ENCODE measurements around the gene ADGRA1. TPM values are rescaled to one million over a fixed set of nuclear protein-coding genes. Genes with fewer than 3 reads are reported as not detected.

ADGRA1 gene
- total and polyA plus RNA-seq, 2 donors (not counting 3 experiments of a cell fraction or from before 2014, with no cell fraction given): not detected

DNA sequence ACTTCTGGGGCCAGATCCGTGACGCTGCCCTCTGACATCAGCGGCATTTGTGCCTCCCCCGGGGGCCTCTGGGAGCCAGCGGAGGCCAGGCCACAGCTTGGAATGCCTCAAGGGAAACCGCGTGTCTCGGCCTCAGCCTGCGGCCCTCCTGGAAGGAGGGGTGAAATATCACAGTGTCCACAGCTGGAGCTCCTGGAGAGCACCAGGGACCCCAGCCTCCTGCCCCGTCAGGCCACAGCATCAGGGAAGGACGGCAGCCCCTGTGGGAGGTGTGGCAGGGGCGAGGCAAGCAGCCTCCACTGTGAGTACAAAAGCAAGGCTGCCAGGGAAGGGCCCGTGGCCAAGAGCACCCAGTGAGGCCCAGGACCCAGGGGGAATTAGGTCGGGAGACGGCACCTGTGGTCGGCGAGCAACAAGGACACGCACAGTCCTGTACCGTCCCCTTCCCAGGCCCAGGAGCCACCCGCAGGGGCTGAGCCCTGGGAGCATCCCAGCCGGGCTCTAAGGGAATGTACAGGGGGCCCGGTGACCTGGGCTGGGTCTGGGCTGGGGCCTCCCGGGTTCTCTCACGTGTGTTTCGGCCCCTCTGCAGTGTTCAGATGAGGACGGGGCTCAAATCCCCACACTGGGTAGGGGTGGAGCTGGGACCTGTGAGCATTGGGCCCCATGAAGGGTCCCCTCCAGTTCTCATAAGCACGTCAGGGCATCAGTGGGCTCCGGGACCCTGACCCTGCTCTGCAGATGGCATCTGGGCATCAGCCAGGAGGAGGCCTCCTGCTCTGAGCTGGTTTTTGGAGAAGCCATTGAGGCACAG is 53.6 kb downstream of the ADGRA1 start:
- H3K9me1 ChIP-seq (replicated peaks; ENCODE audit: control insufficient read depth, extremely low read depth, insufficient read depth, low read length): no peaks in the 10 kb centered on the region
- BruUV-seq (replicated peaks): no TSS peak
- dilution Hi-C loops (cut with MboI; ENCODE audit: extremely low pct_ligation_motif_present, low sequenced_read_pairs) (no loop called here), intact Hi-C loops (cut with micrococcal nuclease) (loop anchor here (5.0 kb wide), 1 partner anchor 199 kb away; the partner anchor contains the start of gene CFAP46)
- no peak overlapping the region for H2AFZ ChIP-seq (ENCODE audit: low read depth, low read length)
- H3K36me3 ChIP-seq (ENCODE audit: control insufficient read depth in 2 of 2, extremely low read depth in 1 of 2, insufficient read depth in 2 of 2, low read length in 2 of 2): no peaks in the 10 kb centered on the region
- H4K20me1 ChIP-seq (replicated peaks; ENCODE audit: control insufficient read depth, extremely low read depth, insufficient read depth, low read length): no peaks in the 10 kb centered on the region
- POLR2A ChIA-PET: no interaction called here
- H3K4me1 ChIP-seq (ENCODE audit: control insufficient read depth, extremely low read depth, insufficient read depth, low read length): no peaks in the 10 kb centered on the region
- no peak overlapping the region for H3K27ac ChIP-seq (ENCODE audit: insufficient read depth, low read depth, low read length)
- no peak for TF ChIP-seq POLR2A (IDR thresholded peaks at IDR 0.05; ENCODE audit: low read depth, low read length)
- no peak for TF ChIP-seq MYC (IDR thresholded peaks at IDR 0.05; ENCODE audit: low read depth, low read length)
- no peak for TF ChIP-seq JUN (IDR thresholded peaks at IDR 0.05; ENCODE audit: borderline replicate concordance, insufficient read depth, insufficient read length, low read depth)
- no peak for TF ChIP-seq GATA2 (IDR thresholded peaks at IDR 0.05; ENCODE audit: insufficient read depth, insufficient read length, low read depth, low read length)
- TF ChIP-seq FOS (IDR thresholded peaks at IDR 0.05; ENCODE audit: borderline replicate concordance, insufficient read depth, low read length): no peak
- TF ChIP-seq, protein P1, sequence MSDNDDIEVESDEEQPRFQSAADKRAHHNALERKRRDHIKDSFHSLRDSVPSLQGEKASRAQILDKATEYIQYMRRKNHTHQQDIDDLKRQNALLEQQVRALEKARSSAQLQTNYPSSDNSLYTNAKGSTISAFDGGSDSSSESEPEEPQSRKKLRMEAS (IDR thresholded peaks at IDR 0.05; ENCODE audit: insufficient read depth, insufficient read length): no peak
- no peak for TF ChIP-seq POLR2AphosphoS5 (IDR thresholded peaks at IDR 0.05; ENCODE audit: insufficient read depth, low read depth, low read length)
- TF ChIP-seq, protein P2, sequence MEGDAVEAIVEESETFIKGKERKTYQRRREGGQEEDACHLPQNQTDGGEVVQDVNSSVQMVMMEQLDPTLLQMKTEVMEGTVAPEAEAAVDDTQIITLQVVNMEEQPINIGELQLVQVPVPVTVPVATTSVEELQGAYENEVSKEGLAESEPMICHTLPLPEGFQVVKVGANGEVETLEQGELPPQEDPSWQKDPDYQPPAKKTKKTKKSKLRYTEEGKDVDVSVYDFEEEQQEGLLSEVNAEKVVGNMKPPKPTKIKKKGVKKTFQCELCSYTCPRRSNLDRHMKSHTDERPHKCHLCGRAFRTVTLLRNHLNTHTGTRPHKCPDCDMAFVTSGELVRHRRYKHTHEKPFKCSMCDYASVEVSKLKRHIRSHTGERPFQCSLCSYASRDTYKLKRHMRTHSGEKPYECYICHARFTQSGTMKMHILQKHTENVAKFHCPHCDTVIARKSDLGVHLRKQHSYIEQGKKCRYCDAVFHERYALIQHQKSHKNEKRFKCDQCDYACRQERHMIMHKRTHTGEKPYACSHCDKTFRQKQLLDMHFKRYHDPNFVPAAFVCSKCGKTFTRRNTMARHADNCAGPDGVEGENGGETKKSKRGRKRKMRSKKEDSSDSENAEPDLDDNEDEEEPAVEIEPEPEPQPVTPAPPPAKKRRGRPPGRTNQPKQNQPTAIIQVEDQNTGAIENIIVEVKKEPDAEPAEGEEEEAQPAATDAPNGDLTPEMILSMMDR (IDR thresholded peaks at IDR 0.05; ENCODE audit: extremely low read depth in 1 of 2, insufficient read depth in 1 of 2, low read depth in 1 of 2, low read length in 2 of 2): no peak
- no peak for TF ChIP-seq EZH2 (IDR thresholded peaks at IDR 0.05; ENCODE audit: borderline replicate concordance, low read depth, low read length, severe bottlenecking)
- H3K4me3 ChIP-seq (replicated peaks in 1 of 3; ENCODE audit: insufficient read depth in 1 of 3, low read depth in 1 of 3, low read length in 3 of 3): no peak overlapping the region
- no peaks in the 10 kb centered on the region for H3K79me2 ChIP-seq (ENCODE audit: control insufficient read depth, insufficient read depth, low read length)
- H3K9me3 ChIP-seq (replicated peaks; ENCODE audit: control insufficient read depth, insufficient read depth, low read length): no peaks in the 10 kb centered on the region
- no peak overlapping the region for H3K4me2 ChIP-seq (ENCODE audit: insufficient read depth, low read length)
- no peaks in the 10 kb centered on the region for H3K27me3 ChIP-seq (ENCODE audit: control insufficient read depth in 2 of 2, insufficient read depth in 2 of 2, low read length in 2 of 2)
- no peak for DNase-seq (ENCODE audit: low read depth, low spot score)
- H3K9ac ChIP-seq (replicated peaks; ENCODE audit: extremely low read depth, insufficient read depth, low read length): no peak overlapping the region
- FAIRE-seq: no peak
- CTCF ChIA-PET: no interaction called here
